Activated B cell treated with CpG ODN at 0.5 μM for 24 hours (primary cell): Measurements from ENCODE around the gene GMFB. TPM values are rescaled to one million over a fixed set of nuclear protein-coding genes. Genes with fewer than 3 reads are reported as not detected.

ENCODE experiments used
- ATAC-seq: fragments of 200-7000 bp; cut with Tn5 transposase; one replicate; pipeline ENCODE4 v1.10.0; 2021; ENCODE audit warnings: low read depth, mild to moderate bottlenecking, moderate library complexity
- CTCF ChIA-PET: fragments of 350-600 bp; sonication (Branson Sonifier 250); formaldehyde crosslinking; loops from one replicate; lab custom pipeline; 2021; ENCODE audit warnings: antibody characterized with exemption; lab: Charles Lee
- POLR2A ChIA-PET: fragments of 350-600 bp; sonication (Branson Sonifier 250); formaldehyde crosslinking; loops from one replicate; lab custom pipeline; 2021; ENCODE audit warnings: antibody characterized with exemption; lab: Charles Lee
- DNase-seq: peaks from one replicate; pipeline ENCODE4 v3.0.0; 2022
- H3K27ac Mint-ChIP-seq: one replicate; pipeline ENCODE4 v1.8.0; 2020; ENCODE audit warnings: mixed read lengths
- H3K27me3 Mint-ChIP-seq: one replicate; pipeline ENCODE4 v1.8.0; 2021; ENCODE audit warnings: mixed read lengths
- H3K36me3 Mint-ChIP-seq: one replicate; pipeline ENCODE4 v1.8.0; 2021; ENCODE audit warnings: low read depth, mixed read lengths
- H3K4me1 Mint-ChIP-seq: one replicate; pipeline ENCODE4 v1.8.0; 2021; ENCODE audit warnings: mixed read lengths
- H3K4me3 Mint-ChIP-seq: one replicate; pipeline ENCODE4 v1.8.0; 2020; ENCODE audit warnings: mild to moderate bottlenecking, mixed read lengths
- H3K9me3 Mint-ChIP-seq: one replicate; pipeline ENCODE4 v1.8.0; 2020; ENCODE audit warnings: mixed read lengths
- CTCF ChIP-seq: fragments of 200-600 bp; IDR thresholded peaks from one replicate; pipeline ENCODE4 v1.8.0; 2022; ENCODE audit warnings: antibody characterized with exemption, mild to moderate bottlenecking
- intact Hi-C: fragments of 100-400 bp; cut with micrococcal nuclease; formaldehyde crosslinking; loops from one replicate; pipeline ENCODE4 v1.15.1; 2024
- total RNA-seq: library from RNA; stranded (reverse); gene quantifications from 2 replicates; pipeline ENCODE4 v1.2.3, GENCODE V29; 2022

The GMFB gene
- 39.5 and 43.0 TPM in 2 replicates for total RNA-seq

GRCh38 chr14:54488646-54489317, at the start of gene GMFB:
GMFB (minus strand) TSS chr14:54488980; CDS start chr14:54488927, 53 bp downstream.
- H3K4me1 Mint-ChIP-seq: peaks cover 66% of the 10 kb centered on the region
- intact Hi-C loops: loop anchor here (1.0 to 10.0 kb wide), 7 partner anchors 21 to 1934 kb away; partner anchors contain the start of genes CDKN3, CGRRF1, CNIH1 and GPR137C
- no peaks in the 10 kb centered on the region for H3K9me3 Mint-ChIP-seq
- DNase-seq (peak; percentile 80), ATAC-seq (peak; percentile 96)
- ChIA-PET POLR2A (interaction anchor here (0.5 to 3.6 kb wide), 13 partner anchors 17 to 1324 kb away, joined by 3 to 37 read pairs (median 5); partner anchors contain the start of genes CGRRF1, CNIH1, SOCS4 and WDHD1), CTCF (interaction anchor here (1.1 to 1.8 kb wide), 2 partner anchors 21 to 285 kb away, joined by 3 to 7 read pairs; partner anchors contain the start of gene CGRRF1)
- H3K36me3 Mint-ChIP-seq: peaks cover 12% of the 10 kb centered on the region
- H3K27ac Mint-ChIP-seq: peak within 1 kb of the TSS; percentile 94
- no peaks in the 10 kb centered on the region for H3K27me3 Mint-ChIP-seq
- TF ChIP-seq CTCF: no peak
- peak within 1 kb of the TSS; percentile 94 for H3K4me3 Mint-ChIP-seq

GRCh38 chr14:54538055-54538454, 49.3 kb upstream of the GMFB start:
- Mint-ChIP-seq H3K9me3 (no peaks in the 10 kb centered on the region), H3K4me1 (no peaks in the 10 kb centered on the region), H3K27me3 (no peaks in the 10 kb centered on the region), H3K27ac (no peak overlapping the region), H3K36me3 (peaks cover 36% of the 10 kb centered on the region), H3K4me3 (no peak overlapping the region)
- CTCF ChIA-PET: no interaction called here
- DNase-seq (no peak), ATAC-seq (no peak)
- intact Hi-C loops: no loop called here
- POLR2A ChIA-PET: no interaction called here
- no peak for TF ChIP-seq CTCF

- H3K4me3 Mint-ChIP-seq: no peak overlapping the region
- intact Hi-C loops: no loop called here
- DNase-seq (no peak), ATAC-seq (no peak)
- no peak for TF ChIP-seq CTCF
- H3K27ac Mint-ChIP-seq: no peak overlapping the region
- peaks cover 3% of the 10 kb centered on the region for H3K4me1 Mint-ChIP-seq
- H3K27me3 Mint-ChIP-seq: no peaks in the 10 kb centered on the region
- H3K36me3 Mint-ChIP-seq: peaks cover 36% of the 10 kb centered on the region
- POLR2A ChIA-PET: no interaction called here
- no peaks in the 10 kb centered on the region for H3K9me3 Mint-ChIP-seq
- CTCF ChIA-PET: no interaction called here
These were observed 48.9 kb upstream of the GMFB start for GRCh38 chr14:54537651-54538050.

- ATAC-seq: no peak
- Mint-ChIP-seq H3K36me3 (peaks cover 44% of the 10 kb centered on the region), H3K9me3 (no peaks in the 10 kb centered on the region), H3K27me3 (no peaks in the 10 kb centered on the region), H3K4me1 (peaks cover 12% of the 10 kb centered on the region), H3K27ac (no peak overlapping the region), H3K4me3 (no peak overlapping the region)
- ChIA-PET CTCF (interaction anchor here (0.7 kb wide), 1 partner anchor 101 kb away, joined by 3 read pairs; no protein-coding TSS in a partner anchor), POLR2A (interaction anchor here (0.6 to 0.7 kb wide), 2 partner anchors 9 to 15 kb away, joined by 3 to 6 read pairs; no protein-coding TSS in a partner anchor)
- no peak for DNase-seq
- TF ChIP-seq CTCF: no peak
- intact Hi-C loops: no loop called here
These were observed 46.9 kb upstream of the GMFB start for GRCh38 chr14:54535646-54536045.

GRCh38 chr14:54535126-54535525, 46.3 kb upstream of the GMFB start:
- Mint-ChIP-seq H3K4me1 (peaks cover 12% of the 10 kb centered on the region), H3K27ac (no peak overlapping the region), H3K4me3 (no peak overlapping the region), H3K9me3 (no peaks in the 10 kb centered on the region), H3K27me3 (no peaks in the 10 kb centered on the region), H3K36me3 (peaks cover 41% of the 10 kb centered on the region)
- no peak for ATAC-seq
- POLR2A ChIA-PET: interaction anchor here (0.6 to 0.7 kb wide), 2 partner anchors 10 to 14 kb away, joined by 3 to 6 read pairs; no protein-coding TSS in a partner anchor
- intact Hi-C loops: no loop called here
- DNase-seq: no peak
- no peak for TF ChIP-seq CTCF
- CTCF ChIA-PET: interaction anchor here (0.7 kb wide), 1 partner anchor 101 kb away, joined by 3 read pairs; no protein-coding TSS in a partner anchor
